Adrenal gland (tissue), 12 donors: Measurements from ENCODE around the gene SELENOM. TPM values are rescaled to one million over a fixed set of nuclear protein-coding genes. Genes with fewer than 3 reads are reported as not detected.
"Not testable (repeated sequence)": the region's sequence is repeated elsewhere in the genome, so short reads cannot be mapped to it uniquely, and the experiment has no call there.

ENCODE experiments used
- DNase-seq, 7 donors: peaks; one replicate each; pipeline ENCODE4 v3.0.0-alpha.2; 2019 to 2020
- H3K27ac ChIP-seq, 5 donors: fragments of 200-600 bp; sonication (generic) in 4 of 5; 1 replicate in 3 of 5; 2 replicates in 2 of 5; pipeline versions ENCODE4 v1.5.1 to v1.8.0; 2016 to 2020; ENCODE audit warnings: mild to moderate bottlenecking in 1 of 5
- H3K27me3 ChIP-seq: fragments of 200-600 bp; 2 replicates; pipeline ENCODE4 v1.8.0; 2021
- H3K36me3 ChIP-seq, 2 donors: fragments of 200-600 bp; replicated peaks in 1 of 2; 1 replicate in 1 of 2; 2 replicates in 1 of 2; pipeline versions ENCODE4 v1.5.1 to v1.8.0; 2018 to 2022
- H3K4me1 ChIP-seq, 2 donors: fragments of 200-600 bp; replicated peaks in 1 of 2; 1 replicate in 1 of 2; 2 replicates in 1 of 2; pipeline versions ENCODE4 v1.5.1 to v1.8.0; 2018 to 2021
- H3K4me3 ChIP-seq, 4 donors: fragments of 200-600 bp; sonication (generic) in 3 of 4; one replicate each; pipeline ENCODE4 v1.5.1; 2016 to 2018
- H3K9me3 ChIP-seq, 3 donors: fragments of 200-600 bp; sonication (generic) in 1 of 3; replicated peaks in 1 of 3; 1 replicate in 2 of 3; 2 replicates in 1 of 3; pipeline versions ENCODE4 v1.5.1 to v1.8.0; 2016 to 2021
- CTCF ChIP-seq, 6 experiments: fragments of 450-650 bp in 4 of 6; fragments of 200-600 bp in 2 of 6; sonication (generic) in 1 of 6; IDR thresholded peaks; 1 replicate in 5 of 6; 2 replicates in 1 of 6; pipeline versions ENCODE4 v1.5.1 to v1.8.0; 2016 to 2021; ENCODE audit warnings: antibody characterized with exemption in 6 of 6, mild to moderate bottlenecking in 2 of 6, moderate library complexity in 1 of 6
- POLR2A ChIP-seq, 2 donors: fragments of 450-650 bp; IDR thresholded peaks; one replicate each; pipeline ENCODE4 v1.6.1; 2017; ENCODE audit warnings: antibody characterized with exemption in 2 of 2, mild to moderate bottlenecking in 2 of 2, moderate library complexity in 1 of 2
- WGBS, 4 donors: extraction: QIAGEN DNeasy Blood & Tissue Kit in 2 of 4; methylation state at CpG; one replicate each; pipeline versions ENCODE4 v1.1.5 to v1.1.7; 2013 to 2017; 5-methylcytosine and 5-hydroxymethylcytosine counted together
- intact Hi-C, 2 donors: fragments of 100-400 bp; cut with DNase I; formaldehyde crosslinking; loops; one replicate each; pipeline versions ENCODE4 v1.14.1 to v1.15.0; 2022 to 2023
- polyA plus RNA-seq, 3 donors: library from polyadenylated mRNA; stranded (reverse); fragments of 200-250 nt in 2 of 3; fragments of 350-450 nt in 1 of 3; fragmentation: Illumina TruSeq in 1 of 3; extraction: RNeasy Lipid Tissue Mini Kit (QIAGEN cat#74804) in 1 of 3; gene quantifications; one replicate each; pipeline ENCODE4 v1.2.3, GENCODE V29; 2013 to 2014
- total RNA-seq, 9 donors: library from RNA; depleted of rRNA in 4 of 9; stranded (reverse); fragments of >200 nt in 4 of 9; fragments of 120-200 nt in 1 of 9; fragmentation: NEBNext Ultra II Directional in 1 of 9; extraction: Animal tissue kit (Norgen Biotek cat#: 25700) in 1 of 9; gene quantifications; one replicate each; pipeline versions ENCODE4 v1.1.0 to v1.2.4, GENCODE V29; 2013 to 2023
- donor health status: healthy with polysubstance abuse.
- donor health status: Bipolar disorder and iron deficiency.
- donor health status: DM: yes; HTN: yes; CAD: no.
- donor health status: DM: no; HTN: no; CAD: no.
- donor health status: DM: no; HTN: no; CAD: no.
- donor health status: DM: yes; HTN: yes; CAD: no.

SELENOM gene
- total and polyA plus RNA-seq, 12 donors = 6.6 to 546 (median 121) TPM

GRCh38 chr22:31120230-31120629, 12.9 kb upstream of the SELENOM start:
- WGBS, 4 donors = 73 to 89% (median 81%) methylated on average over 1 to 5 of the region's 5 CpGs
- peaks cover 12 to 19% of the 10 kb centered on the region in 2 donors for H3K4me1 ChIP-seq
- H3K4me3 ChIP-seq = no peak overlapping the region
- no peaks in the 10 kb centered on the region for H3K27me3 ChIP-seq
- no peaks in the 10 kb centered on the region for H3K9me3 ChIP-seq
- no peak for DNase-seq
- no peaks in the 10 kb centered on the region for H3K36me3 ChIP-seq
- intact Hi-C loops = no loop called here
- TF ChIP-seq CTCF (IDR thresholded peaks at IDR 0.05) = no peak
- H3K27ac ChIP-seq = no peak overlapping the region

DNA sequence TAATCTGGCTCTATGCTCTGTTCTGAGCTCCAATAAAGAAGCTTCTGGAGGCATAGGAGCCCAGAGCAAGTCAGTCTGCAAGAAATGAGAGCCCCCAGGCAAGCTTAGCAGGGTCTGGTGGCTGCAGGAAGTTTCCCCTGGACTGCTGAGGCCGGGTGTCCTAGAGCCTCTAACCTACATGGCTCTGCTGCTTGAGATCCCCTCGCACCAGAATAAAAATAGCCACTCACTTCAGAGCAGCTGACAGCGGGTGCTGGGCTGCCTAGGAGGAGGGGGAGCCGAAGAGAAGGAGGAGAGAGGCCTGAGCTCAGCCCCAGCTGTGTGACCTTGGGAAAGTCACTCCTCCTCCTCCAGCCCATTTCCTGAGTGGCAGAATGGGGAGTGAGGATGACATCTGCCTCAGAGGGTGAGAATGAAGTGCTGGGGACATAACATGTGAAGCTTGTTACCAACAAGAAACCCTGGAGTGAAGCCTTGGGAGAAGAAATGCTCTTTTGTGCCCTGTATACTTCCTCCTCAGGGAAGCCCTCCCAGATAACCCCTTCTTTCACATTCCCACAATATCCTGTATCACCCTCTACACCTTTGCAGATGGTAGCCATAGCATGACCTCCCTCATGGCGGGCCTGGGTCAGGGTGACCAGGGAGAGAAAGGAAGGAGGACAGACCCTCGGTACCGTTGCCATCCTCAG, 11.8 kb upstream of the SELENOM start:
- H3K36me3 ChIP-seq = no peaks in the 10 kb centered on the region
- H3K9me3 ChIP-seq = no peaks in the 10 kb centered on the region
- H3K27me3 ChIP-seq = no peaks in the 10 kb centered on the region
- H3K4me1 ChIP-seq = peaks cover 12 to 19% of the 10 kb centered on the region in 2 donors
- 52 to 94% (median 57%) methylated on average over 3 to 7 of the region's 7 CpGs for WGBS, 4 donors
- peak in 5 of 7 donors; percentile 58 to 83 (median 68) for DNase-seq
- intact Hi-C loops = no loop called here
- H3K27ac ChIP-seq = no peak overlapping the region
- no peak overlapping the region for H3K4me3 ChIP-seq
- TF ChIP-seq CTCF (IDR thresholded peaks at IDR 0.05) (no peak), POLR2A (IDR thresholded peaks at IDR 0.05) (peak in 1 of 2 donors; percentile 49)

DNA sequence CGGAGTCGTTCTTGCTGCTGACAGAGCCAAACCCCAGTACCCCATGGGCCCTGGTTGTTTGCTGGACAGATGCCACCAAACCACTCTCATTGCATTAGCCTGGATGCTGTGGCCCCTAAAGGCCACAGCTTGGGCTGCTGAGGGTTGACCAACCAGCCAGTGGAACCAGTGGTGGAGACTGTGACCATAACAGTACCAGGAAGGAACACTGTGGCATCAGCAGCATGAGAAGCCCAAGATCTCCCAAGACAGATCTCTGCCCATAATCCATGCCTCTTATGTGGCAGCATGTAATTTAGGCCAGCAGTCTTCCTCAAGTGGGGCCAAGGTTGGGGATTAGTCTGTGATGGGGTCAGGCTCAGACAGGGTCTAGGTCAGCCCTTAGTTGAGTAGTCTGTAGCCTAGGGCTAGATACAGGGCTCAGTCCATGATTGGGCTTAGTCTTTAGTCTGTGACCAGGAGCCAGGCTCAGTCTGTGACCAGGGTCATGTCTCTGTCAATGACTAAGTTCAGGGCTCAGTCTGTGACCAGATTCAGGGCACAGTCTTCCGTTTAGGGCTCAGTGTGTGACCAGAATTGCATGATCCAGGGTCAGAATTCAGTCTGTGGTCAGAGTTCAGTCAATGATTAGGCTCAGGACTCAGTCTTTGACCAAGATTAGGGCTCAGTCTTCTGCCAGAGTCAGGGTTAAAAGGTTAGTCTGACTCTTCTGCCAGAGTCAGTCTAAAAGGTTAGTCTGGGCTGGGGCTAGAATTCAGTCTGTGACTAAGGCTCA, 10.9 kb upstream of the SELENOM start:
- no peak for DNase-seq
- TF ChIP-seq CTCF (IDR thresholded peaks at IDR 0.05) (no peak), POLR2A (IDR thresholded peaks at IDR 0.05) (no peak)
- Histone ChIP-seq H3K36me3 (no peaks in the 10 kb centered on the region), H3K27me3 (no peaks in the 10 kb centered on the region), H3K27ac (no peak overlapping the region), H3K9me3 (no peaks in the 10 kb centered on the region), H3K4me3 (no peak overlapping the region), H3K4me1 (peaks cover 12 to 18% of the 10 kb centered on the region in 2 donors)
- intact Hi-C loops = no loop called here
- WGBS, 4 donors = 86 to 94% (median 90%) methylated on average over 2 to 3 of the region's 3 CpGs

DNA sequence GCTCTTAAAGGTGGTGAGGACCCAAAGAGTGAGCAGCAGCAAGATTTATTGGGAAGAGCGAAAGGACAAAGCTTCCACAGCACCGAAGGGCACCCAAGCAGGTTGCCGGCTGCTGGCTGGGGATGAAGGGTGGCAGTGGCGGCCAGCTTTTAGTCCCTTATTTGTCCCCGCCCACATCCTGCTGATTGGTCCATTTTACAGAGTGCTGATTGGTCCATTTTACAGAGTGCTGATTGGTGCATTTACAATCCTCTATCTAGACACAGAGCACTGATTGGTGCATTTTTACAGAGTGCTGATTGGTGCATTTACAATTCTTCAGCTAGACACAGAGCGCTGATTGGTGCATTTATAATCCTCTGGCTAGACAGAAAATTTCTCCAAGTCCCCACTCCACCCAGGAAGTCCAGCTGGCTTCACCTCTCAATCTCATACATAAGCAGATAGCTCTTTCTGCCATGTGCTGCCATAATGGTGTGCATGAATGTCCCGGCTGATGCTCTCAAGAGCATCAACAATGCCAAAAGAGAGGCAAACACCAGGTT, 5.3 kb upstream of the SELENOM start:
- H3K4me3 ChIP-seq, H3K27me3 ChIP-seq, H3K9me3 ChIP-seq, DNase-seq, H3K4me1 ChIP-seq, H3K36me3 ChIP-seq, intact Hi-C loops, H3K27ac ChIP-seq: not testable (repeated sequence)
- 81 to 93% (median 86%) methylated on average over 6 to 7 of the region's 7 CpGs for WGBS, 4 donors
